Dermis blood vessel endothelial cell (primary cell): ENCODE measurements around the gene SFMBT1. TPM values are rescaled to one million over a fixed set of nuclear protein-coding genes. Genes with fewer than 3 reads are reported as not detected.
A peak's percentile ranks its signal among the peaks of the same experiment; 100 is the strongest.
"Not testable (repeated sequence)": the region's sequence is repeated elsewhere in the genome, so short reads cannot be mapped to it uniquely, and the experiment has no call there.

Experiments used
- DNase-seq: peaks from one replicate; pipeline ENCODE4 v3.0.0; 2010
- total RNA-seq: library from RNA; depleted of rRNA; stranded (reverse); fragments of >200 nt; gene quantifications from 2 replicates; pipeline ENCODE4 v1.2.3, GENCODE V29; 2014

Gene SFMBT1
- total RNA-seq, 1 donor from 2014 or later: 3.9 TPM

- DNase-seq: no peak
Observed at GRCh38 chr3:53035825-53036619, 9.9 kb downstream of the SFMBT1 start.

DNA sequence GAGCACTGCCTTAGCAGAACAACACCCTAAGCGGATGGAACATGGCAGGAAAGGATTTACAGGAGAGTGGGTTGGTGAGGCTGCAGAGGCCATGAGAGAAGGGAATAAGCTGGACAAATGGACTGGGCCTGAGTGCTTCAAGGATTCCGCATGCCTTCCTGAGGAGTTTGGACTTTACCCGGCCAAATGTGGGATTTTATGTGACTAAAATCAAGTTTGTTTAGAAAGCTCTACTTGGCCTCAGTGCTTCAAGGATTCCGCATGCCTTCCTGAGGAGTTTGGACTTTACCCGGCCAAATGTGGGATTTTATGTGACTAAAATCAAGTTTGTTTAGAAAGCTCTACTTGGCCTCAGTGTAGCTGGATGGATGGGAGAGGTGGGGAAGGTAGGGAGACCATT is 10.9 kb downstream of the SFMBT1 start:
- DNase-seq: not testable (repeated sequence)

DNA sequence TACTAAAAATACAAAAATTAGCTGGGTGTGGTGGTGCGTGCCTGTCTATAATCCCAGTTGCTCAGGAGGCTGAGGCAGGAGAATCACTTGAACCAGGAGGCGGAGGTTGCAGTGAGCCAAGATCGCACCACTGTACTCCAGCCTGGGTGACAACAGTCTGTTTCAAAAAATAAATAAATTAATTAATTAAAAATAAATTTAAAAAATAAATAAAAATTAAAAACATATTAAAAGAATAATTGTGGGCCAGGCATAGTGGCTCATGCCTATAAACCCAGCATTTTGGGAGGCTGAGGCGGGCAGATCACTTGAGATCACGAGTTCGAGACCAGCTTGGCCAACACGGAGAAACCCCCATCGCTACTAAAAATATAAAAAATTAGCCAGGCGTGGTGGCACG is 11.5 kb downstream of the SFMBT1 start:
- not testable (repeated sequence) for DNase-seq

DNA sequence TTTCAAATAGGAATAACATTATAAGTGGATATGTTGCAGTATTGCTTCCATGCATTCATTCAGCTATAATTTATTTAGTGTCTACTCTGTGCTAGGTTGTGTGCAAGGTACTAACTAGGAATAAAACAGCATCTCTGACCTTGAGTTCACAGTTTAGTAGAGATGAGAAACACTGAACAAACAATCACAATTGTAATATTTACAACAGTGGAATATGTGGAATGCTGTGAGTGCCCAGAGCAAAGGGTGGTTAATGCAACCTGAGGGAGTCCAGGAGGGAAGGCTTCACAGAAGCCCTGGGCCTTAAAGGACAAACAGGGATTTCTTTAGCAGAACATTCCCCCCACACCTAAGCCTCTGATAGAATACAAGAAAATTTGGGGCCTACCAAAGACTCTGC is 13.3 kb downstream of the SFMBT1 start:
- DNase-seq: no peak

GRCh38 chr3:53030619-53031449 is 15.0 kb downstream of the SFMBT1 start:
- DNase-seq: no peak

DNA sequence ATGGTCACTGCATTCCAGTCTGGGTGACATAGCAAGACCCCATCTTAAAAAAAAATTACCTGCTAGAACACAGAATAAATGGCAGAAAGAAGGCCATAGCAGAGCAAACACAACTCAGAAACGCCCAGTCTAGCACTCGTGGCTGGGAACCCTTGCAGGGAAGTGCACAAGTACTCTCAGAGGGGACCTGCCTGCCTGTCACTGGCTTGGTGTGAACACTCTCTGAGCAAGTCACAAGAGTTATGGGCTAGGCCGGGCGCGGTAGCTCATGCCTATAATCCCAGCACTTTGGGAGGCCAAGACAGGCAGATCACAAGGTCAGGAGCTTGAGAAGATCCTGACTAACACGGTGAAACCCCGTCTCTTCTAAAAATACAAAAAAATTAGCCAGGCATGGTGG is 17.2 kb downstream of the SFMBT1 start:
- DNase-seq: no peak

DNA sequence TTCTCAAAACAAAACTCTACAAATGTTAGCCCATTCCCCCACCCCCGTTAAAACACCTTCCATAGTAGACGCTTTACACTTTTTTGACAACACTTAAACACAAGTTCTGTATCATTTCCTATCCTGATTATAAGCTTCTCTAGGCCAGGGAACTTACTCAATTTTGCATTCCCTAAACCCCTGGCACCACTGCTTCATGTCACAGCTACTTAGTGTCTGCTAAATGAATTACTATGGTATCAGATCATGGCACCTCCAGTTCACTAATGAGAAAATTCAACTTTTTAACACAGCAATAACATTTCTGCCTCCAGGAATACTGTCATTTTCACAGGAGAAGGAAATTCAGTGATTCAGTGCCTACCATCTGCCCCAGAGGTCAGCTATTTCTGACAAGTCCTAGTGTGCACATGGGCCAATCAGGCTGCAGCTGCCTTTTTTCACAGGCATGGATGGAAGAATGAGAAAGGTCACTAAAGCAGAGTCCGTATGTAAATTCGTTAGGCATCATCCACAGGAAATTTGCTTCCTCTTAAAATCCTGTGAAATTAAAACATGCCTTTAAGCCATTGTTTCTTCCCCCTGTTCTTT is 18.5 kb downstream of the SFMBT1 start:
- peak; percentile 50 for DNase-seq

GRCh38 chr3:53026382-53027162 is 19.3 kb downstream of the SFMBT1 start:
- DNase-seq: no peak

- DNase-seq: no peak
Observed at GRCh38 chr3:53024315-53024714, 21.6 kb downstream of the SFMBT1 start.

DNA sequence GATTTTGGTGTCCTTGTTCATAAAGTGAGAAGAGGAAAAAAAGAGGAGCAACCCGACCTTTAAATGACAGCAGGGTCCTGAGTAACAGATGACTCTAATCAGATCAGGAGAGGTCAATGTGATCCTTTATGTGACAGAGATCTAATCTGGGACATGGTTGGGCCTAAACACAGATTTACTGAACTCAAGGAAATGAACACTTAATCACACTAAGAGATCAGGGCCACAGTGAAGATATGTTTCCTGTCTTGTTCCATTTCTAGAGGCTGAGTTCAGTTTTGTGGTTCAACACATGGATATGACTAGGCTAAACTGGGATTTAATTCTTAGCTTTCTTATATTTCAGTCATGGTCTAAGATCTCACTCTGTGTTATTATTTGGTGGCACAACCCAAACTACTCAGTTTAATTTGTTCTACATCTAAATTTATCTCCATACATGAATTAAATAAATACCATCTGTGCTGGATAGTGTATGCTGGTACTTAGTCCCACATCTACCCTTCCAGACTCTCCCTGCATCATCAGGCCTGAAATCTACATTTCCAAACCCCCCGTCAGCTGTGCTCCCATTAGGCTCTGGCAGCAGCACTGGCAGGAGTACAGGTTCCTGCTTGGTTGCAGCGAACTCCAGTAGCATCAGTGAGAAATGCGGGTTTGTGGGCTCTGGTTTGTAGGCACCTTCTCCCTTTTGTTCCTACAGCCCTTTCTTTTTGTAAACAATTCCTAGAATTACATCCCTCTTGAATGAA is 22.6 kb downstream of the SFMBT1 start:
- peak; percentile 46 for DNase-seq

DNA sequence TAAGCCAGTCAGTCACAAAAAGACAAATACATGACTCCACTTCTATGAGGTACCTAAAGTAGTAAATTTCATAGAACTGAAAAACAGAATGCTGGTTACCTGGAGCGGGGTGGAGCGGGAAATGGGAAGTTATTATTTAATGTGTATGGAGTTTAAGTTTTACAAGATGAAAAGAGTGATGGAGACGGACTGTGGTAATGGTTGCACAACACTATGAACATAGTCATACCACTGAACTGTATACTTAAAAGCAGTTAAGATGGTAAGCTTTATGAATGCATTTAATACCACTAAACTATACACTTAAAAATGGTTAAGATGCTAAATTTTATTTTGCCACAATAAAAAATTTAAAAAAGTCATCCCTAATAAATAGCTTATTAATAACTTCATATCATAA is 23.2 kb downstream of the SFMBT1 start:
- no peak for DNase-seq

GRCh38 chr3:53016236-53016635 is 29.6 kb downstream of the SFMBT1 start:
- DNase-seq: no peak

GRCh38 chr3:53011324-53011723 is 34.5 kb downstream of the SFMBT1 start:
- DNase-seq: no peak

DNA sequence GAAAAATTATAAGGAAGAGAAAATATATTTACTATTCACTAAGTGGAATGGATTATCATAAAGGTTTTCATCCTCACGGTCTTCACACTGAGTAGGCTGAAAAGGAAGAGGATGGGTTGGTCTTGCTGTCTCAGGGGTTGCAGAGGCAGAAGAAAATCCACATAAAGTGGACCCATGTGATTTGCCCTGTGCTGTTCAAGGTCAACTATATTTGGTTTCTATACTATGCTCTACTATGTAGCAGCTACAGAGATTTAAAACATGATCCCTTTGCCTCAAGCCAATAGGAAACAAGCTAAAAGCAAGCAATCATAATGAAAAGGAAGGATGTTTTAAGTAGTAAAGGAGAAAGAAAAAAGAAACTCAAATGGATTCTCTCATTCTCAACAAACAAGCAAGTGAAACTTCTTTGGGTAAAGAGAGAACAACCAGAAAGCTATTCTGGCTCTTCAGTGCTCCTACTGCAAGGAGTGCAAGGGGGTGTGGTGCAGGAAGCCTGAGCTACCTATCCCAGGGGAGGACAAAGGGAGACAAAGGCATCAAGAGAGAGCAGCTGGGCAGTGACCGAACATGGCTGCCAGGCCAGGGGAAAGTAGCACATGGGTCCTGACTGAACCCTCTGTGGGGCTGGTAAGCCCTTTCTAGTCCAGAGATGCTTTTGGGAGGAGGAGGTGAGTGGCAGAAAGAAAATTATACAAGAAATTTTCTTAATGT is 35.9 kb downstream of the SFMBT1 start:
- DNase-seq: no peak

DNA sequence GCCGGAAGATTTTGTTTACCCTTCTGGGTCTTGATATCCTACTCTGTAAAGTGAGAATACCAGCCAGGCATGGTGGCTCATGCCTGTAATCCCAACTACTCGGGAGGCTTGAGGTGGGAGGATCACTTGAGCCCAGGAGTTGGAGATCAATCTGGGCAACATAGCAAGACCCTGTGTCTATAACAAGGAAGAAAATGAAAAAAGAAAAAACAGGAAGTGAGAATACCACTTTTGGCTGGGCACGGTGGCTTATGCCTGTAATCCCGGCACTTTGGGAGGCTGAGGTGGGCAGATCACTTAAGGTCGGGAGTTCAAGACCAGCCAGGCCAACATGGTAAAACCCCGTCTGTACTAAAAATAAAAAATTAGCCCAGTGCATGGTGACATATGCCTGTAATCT is 36.9 kb downstream of the SFMBT1 start:
- no peak for DNase-seq

DNA sequence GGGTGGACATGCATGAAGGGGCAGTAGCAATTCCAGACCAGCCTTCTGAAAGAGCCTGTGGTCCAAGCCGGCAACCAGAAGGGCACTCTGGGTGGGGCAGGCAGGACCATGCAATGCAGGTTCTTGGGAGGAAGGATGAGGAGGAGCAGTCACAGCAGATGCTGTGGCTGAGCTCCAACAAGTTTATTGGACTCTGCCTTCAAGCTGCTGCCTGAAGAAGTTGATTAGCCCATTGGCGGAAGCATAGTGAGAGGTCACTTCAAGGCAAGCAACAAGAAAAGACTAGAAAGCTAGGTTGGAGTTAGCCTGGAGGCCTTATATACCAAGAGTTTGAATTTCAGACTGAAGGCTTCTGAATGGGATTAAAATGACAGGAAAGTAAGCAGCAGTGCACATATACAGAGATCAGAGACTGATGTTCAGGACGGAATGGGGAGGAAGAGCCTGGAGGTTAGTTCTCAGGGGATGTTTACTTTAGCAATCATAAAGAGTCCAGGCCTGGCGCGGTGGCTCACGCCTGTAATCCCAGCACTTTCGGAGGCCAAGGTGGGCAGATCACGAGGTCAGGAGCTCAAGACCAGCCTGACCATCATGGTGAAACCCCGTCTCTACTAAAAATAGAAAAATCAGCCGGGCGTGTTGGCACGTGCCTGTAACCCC is 39.9 kb downstream of the SFMBT1 start:
- DNase-seq: no peak

- DNase-seq: no peak
Observed at GRCh38 chr3:53005338-53005737, 40.5 kb downstream of the SFMBT1 start.

DNA sequence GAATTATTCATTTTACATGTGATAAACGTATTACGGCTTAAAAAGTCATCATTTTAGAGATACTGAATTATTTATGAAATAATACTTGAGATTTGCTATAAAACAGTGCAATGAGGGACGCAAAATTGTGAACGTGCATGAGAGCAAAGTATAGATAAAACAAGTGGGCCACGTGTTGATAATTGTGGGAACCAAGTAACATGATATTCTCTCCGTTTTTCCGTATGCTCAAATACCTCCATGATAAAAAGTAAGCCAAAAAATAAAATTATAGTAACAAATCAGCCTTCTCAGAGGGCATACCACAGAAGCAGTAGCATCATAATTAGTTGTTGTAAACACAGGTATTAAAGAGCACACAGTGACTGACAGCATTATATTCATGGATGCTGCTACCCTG is 42.6 kb downstream of the SFMBT1 start:
- DNase-seq: no peak

- DNase-seq: no peak
Observed at GRCh38 chr3:52998771-52999513, 46.9 kb downstream of the SFMBT1 start.

- no peak for DNase-seq
Observed at GRCh38 chr3:52990637-52991036, 55.2 kb downstream of the SFMBT1 start.
